AG09319 (cell line): ENCODE data around the gene TPRA1.

ENCODE experiments used
- DNase-seq: peaks from one replicate; pipeline ENCODE4 v3.0.0-alpha.2; 2010; ENCODE audit warnings: low read depth; ENCODE audit errors: extremely low read depth
- TF ChIP-seq, protein P1 (sequence below): IDR thresholded peaks from 2 replicates; pipeline ENCODE4 v1.5.1; 2011; ENCODE audit warnings: low read depth, mild to moderate bottlenecking, inconsistent platforms, low read length, moderate library complexity

Gene TPRA1

DNA sequence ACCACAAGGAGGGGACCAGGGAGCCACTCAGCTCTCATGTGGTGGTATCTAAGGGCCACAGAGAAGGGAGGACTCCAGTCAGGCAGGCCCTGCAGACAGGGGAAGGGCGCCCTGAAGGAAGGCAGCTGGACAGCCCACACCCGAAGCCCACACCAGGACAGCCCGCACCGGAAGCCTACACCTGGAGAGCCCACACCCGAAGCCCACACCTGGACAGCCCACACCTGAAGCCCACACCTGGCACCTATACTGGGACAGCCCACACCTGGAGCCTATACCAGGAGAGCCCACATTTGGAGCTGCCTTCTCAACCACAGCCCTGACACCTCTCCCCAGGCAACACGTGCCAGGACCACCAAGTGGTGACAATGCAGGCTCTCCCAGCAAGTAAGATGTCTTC is 11.7 kb downstream of the TPRA1 start:
- TF ChIP-seq, protein P1, sequence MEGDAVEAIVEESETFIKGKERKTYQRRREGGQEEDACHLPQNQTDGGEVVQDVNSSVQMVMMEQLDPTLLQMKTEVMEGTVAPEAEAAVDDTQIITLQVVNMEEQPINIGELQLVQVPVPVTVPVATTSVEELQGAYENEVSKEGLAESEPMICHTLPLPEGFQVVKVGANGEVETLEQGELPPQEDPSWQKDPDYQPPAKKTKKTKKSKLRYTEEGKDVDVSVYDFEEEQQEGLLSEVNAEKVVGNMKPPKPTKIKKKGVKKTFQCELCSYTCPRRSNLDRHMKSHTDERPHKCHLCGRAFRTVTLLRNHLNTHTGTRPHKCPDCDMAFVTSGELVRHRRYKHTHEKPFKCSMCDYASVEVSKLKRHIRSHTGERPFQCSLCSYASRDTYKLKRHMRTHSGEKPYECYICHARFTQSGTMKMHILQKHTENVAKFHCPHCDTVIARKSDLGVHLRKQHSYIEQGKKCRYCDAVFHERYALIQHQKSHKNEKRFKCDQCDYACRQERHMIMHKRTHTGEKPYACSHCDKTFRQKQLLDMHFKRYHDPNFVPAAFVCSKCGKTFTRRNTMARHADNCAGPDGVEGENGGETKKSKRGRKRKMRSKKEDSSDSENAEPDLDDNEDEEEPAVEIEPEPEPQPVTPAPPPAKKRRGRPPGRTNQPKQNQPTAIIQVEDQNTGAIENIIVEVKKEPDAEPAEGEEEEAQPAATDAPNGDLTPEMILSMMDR: no peak
- DNase-seq: no peak

GRCh38 chr3:127578168-127578567 is 12.4 kb downstream of the TPRA1 start:
- TF ChIP-seq, protein P1: no peak
- no peak for DNase-seq

DNA sequence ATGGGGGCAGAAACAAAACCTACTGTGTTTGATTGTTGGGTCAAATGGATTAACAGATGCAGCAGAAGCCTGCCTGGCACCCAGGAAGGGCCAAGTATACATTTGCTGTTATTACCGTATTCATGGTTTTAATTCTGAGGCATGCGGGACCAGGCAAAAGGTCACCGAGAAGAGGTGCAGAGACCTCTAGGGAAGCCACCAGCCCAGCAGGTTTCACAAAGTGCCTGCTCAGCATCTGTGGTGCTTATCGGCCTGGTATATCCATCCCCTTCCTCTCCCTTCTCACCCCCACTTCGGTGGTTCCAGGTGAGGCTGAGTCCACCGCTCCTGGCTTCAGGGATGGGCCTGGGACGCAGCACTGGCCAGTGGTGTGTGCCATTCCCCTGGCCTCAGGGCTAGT is 13.1 kb downstream of the TPRA1 start:
- TF ChIP-seq, protein P1: no peak

DNA sequence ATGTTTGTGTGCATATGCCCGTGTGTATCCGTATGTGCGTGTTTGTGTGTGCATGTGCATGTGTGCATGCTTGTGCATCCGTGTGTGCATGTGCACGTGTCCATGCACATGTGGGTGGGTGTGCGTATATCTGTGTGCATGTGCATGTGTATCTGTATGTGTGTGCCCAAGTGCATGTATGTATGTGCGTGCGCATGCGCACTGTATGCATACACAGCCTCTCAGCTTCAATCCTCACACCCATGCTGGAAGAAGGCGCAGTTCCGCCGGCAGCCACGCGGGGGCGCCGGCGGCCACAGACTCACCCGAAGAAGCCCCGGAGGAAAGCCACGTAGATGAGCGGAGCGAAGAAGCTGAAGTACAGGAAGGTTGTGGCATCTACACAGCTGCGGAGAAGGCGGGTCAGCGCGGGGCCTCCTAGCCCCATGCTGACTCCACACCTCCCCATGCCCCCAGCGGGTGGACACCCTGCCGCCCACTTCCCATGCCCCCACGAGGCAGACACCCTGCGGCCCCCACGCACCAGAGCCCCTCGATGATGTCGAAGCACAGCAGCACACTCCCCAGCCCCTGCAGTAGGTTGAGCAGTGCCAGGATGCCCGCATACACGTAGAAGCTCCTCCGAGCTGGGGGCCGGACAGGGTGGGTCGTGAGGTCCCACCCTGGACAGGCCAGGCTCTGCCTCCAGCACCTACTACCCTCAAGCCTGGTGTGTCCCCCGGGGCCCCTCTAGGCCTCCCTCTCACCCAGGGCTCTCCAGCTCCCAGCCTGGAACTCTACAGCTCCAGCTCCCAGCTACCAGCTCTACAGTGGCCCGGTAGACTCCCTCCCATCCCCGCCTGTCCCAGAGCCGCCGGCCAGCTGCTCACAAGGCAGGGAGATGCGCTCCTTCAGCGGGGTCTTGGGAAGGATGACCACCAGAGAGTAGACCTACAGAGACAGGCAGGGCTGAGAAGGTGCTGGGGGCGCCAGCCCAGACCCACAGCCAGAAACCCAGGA is 15.4 kb downstream of the TPRA1 start:
- peak; percentile 76 for DNase-seq
- TF ChIP-seq, protein P1: peak; percentile 99

More for the DNA sequence above, 13.1 kb downstream of the TPRA1 start:
- DNase-seq: no peak

- TF ChIP-seq, protein P1: no peak
- no peak for DNase-seq
Observed at GRCh38 chr3:127573912-127574311, 16.6 kb downstream of the TPRA1 start.

DNA sequence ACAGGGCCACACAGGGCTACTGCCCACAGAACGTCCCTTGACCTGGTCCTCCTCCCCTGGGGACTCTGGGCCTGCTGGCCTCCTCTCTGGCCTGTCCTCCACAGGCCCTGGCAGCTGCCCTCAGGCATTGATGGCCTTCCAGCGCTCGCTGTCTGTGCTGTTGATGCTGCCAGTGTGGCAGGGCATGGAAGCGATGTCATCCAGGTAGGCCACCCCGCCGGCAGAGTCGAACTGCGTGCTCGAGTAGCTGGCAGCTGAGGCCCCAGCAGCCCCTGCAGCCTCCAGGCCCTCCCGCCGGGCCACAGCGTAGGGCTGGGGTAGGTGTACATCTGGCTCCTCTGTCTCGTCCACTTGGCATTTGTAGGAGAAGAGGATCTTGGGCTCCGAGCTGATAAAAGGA is 17.1 kb downstream of the TPRA1 start:
- TF ChIP-seq, protein P1: no peak
- DNase-seq: no peak

- DNase-seq: no peak
- TF ChIP-seq, protein P1: no peak
Observed at GRCh38 chr3:127572735-127573134, 17.8 kb downstream of the TPRA1 start.
